GM21825 (cell line): ENCODE results near the gene PKN1.
A peak's percentile ranks its signal among the peaks of the same experiment; 100 is the strongest.

Source experiments
- ATAC-seq: cut with Tn5 transposase; IDR thresholded peaks from one replicate; pipeline ENCODE4 v1.9.1; 2021; ENCODE audit warnings: mild to moderate bottlenecking, moderate library complexity; ENCODE audit not compliant: unreplicated experiment

PKN1 gene

GRCh38 chr19:14425696-14426138, 7.4 kb upstream of the PKN1 start:
- ATAC-seq = no peak

DNA sequence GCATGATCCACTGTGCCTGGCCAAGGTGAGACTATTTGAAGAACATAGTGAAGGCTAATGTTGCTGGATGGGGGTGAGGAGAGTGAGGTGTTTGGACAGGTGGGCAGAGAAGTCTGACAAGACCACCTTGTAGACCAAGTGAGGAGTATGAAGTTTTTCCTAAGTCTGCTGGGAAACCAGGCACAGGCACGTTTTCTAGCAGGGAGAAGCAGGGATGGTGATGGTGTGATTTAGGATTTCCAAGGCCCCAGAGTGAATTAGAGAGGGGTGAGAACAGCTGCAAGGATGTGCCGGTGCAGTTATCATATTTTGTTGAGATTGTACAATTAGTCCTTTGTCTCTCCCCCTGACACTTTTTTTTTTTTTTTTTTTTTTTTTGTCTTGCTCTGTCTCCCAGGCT, 5.6 kb upstream of the PKN1 start:
- no peak for ATAC-seq

DNA sequence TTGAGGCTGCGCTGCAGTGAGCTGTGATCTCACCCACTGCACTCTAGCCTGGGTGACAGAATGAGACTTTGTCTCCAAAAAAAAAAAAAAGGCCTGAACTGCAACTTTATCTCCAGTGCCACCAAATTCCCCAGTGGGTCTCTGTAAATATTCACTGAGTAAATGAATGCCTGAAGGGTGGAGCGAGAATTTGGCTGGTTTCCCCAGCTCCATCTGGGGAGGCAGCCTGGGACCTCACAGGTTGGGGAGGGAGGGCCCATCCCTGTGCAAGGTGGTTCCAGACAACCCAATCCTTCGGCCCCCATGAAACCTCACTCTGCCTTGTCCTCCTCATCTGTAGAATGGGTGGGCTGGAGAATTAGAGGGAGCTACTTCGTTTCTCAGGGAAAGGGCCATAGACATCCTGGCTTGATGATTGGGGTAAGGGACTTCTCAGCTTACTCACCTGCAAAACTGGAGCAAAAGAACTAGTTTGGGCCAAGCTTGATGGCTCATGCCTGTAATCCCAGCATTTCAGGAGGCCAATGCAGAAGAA, 4.2 kb upstream of the PKN1 start:
- ATAC-seq = no peak

- no peak for ATAC-seq
These were observed 2.4 kb upstream of the PKN1 start for GRCh38 chr19:14430712-14431111.

DNA sequence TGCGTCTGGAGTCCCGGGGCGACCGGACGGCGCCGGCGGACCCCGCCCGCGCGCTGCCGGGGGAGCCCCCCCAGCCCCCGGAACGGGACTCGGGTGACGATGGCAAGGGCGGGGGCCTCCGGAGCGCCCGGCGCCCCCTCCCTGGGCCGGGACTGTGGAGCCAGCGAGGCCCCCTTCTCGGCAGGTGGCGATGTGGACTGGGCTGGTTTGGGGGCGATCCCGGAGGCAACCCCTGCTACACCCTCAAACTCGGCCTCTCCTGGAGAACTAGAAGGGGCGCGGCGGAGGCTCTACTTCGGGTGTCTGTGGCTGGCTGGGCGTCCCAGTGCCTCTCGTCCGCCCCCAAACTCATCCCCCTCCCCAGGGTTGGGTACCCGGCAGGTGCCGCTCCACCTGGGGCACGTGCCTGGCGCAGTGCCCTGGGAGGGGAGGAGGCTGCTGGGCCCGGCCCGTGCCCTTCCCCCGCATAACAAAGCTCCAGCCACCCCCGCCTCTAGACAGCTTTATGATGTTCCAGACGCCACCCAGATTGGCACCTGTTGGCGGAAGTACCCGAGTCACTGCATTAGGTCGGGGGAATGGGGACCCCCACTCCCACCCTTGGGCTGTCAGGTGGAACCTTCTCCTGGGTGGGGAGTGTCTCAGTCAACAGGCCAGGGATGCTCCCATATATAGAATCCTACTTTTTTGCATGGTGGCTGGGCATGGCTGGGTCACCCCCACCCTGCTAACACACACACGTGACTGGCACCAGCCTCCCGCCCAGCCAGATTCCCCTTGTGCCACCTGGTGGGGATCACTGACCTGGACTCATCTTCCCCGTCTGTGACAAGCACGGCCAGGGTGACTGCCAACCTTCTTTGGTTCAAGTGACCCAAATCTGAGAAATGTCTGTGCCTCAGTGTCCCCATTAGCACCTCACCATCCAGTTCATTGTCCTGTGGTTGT, 722 bp downstream of the PKN1 start:
- ATAC-seq = peak; percentile 28

DNA sequence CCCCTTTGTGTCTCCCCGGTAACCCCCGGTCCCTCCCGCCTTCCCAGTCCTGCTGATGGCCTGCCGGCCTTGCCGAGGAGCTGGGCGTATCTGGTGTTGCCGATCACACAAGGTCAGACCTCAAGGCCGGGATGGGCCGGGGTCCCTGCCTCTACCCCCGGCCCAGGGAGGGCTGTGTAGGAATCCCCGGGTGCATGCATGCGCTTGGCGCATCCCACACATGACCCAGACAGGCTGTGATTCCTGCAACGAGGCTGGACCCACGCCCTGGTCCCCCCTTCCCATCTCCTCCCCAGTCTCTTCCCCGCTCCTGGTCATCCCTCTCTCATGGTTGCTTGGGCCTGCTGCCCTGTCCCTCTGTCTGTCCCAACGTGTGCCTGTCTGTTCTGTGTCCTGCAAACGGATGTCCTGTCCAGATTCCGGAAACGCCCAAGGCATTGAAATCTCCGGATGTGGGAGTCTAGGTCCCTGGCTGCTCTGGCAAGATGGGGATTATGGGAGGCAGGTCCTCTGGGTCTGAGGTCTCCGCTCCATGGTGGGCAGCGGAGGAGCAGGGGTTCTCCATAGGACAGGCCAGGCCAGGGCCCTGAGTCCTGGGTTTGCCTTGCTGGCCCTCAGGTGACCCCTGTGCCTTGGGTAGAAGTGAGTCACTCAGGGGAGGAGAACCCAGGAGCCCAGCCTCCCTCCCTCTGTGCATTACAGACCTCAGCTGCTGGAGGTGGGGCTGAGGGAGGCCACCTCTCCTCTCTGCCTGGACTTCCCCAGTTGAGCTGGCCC, 1.6 kb downstream of the PKN1 start:
- no peak for ATAC-seq

GRCh38 chr19:14435320-14436050, 2.4 kb downstream of the PKN1 start:
- ATAC-seq = no peak

- ATAC-seq = no peak
These were observed 4.6 kb downstream of the PKN1 start for GRCh38 chr19:14437578-14438140.

- no peak for ATAC-seq
These were observed 5.9 kb downstream of the PKN1 start for GRCh38 chr19:14439014-14439413.

GRCh38 chr19:14440049-14440448, 6.9 kb downstream of the PKN1 start:
- peak; percentile 84 for ATAC-seq

- no peak for ATAC-seq
These were observed 8.2 kb downstream of the PKN1 start for GRCh38 chr19:14441041-14441938.

- no peak for ATAC-seq
These were observed 10.0 kb downstream of the PKN1 start for GRCh38 chr19:14442891-14443631.

GRCh38 chr19:14443632-14444216, 10.6 kb downstream of the PKN1 start:
- no peak for ATAC-seq

DNA sequence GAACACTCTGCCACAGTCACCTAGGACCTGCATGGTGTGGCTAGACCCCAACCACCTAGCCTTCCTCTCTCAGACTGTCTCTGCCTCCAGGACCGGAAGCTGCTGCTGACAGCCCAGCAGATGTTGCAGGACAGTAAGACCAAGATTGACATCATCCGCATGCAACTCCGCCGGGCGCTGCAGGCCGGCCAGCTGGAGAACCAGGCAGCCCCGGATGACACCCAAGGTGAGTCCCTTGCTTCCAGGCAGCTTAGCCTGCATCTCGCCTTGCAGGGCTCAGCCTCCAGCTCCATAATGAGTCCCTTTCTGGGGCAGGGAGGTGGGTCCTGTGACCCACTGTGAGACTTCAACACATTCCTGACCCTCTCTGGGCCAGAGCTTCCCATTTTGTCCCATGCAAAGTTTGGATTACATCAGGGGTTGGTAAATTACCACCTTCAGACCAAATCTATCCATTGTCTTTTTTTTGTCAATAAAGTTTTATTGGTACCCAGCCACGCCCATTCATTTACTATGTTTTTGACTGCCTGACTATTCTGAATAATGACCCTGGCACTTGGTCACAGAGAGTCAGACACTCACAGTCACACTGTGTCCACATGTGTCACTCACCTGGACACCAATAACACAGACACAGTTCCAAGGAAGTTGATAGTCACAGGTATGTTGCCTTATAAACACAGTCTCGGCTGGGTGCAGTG, 13.4 kb downstream of the PKN1 start:
- no peak for ATAC-seq

- no peak for ATAC-seq
These were observed 16.2 kb downstream of the PKN1 start for GRCh38 chr19:14449321-14449720.

DNA sequence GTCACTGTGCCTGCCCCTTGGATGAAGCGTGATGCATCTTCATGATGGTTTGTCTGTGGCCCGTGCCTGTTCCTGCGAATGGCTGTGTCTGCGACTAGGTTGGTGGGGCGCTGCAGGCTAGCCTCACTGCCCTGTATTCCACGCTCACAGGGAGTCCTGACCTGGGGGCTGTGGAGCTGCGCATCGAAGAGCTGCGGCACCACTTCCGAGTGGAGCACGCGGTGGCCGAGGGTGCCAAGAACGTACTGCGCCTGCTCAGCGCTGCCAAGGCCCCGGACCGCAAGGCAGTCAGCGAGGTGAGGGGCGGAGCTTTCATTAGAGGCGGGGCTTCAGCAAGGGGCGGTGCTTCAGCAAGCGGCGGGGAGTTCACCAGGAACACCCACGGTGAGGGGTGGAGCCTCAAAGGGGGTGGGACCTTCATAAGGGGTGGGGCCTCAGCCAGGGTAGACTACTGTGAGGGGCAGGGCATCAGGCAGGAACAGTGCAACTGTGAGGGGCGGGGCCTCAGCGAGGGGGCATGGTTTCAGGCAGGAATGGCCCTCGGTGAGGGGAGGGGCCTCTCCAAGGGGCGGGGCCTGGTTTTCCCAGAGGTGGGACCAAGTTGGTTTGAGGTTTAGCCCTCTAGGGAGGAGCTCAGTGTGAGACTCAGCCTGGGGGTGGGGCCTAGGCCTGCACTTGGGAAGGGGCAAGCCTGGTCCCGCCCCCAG, 17.2 kb downstream of the PKN1 start:
- ATAC-seq = no peak

- ATAC-seq = no peak
These were observed 17.8 kb downstream of the PKN1 start for GRCh38 chr19:14450876-14451275.
